ENCODE measurements around the gene EEF1A2. TPM values are rescaled to one million over a fixed set of nuclear protein-coding genes. Genes with fewer than 3 reads are reported as not detected.

EEF1A2 gene
- total and polyA plus RNA-seq, 2 experiments from 2014 or later, result 1.3 to 37.1 TPM

- Histone ChIP-seq H3F3A (replicated peaks; ENCODE audit: low read depth) (peaks cover under 1% of the 10 kb centered on the region; the same call in 1 of the 2 replicates), H3K79me2 (replicated peaks; ENCODE audit: insufficient read depth) (no peaks in the 10 kb centered on the region), H4K20me1 (replicated peaks; ENCODE audit: insufficient read depth) (no peaks in the 10 kb centered on the region), H3K4me2 (peak within 1 kb of the TSS; percentile 84), H3K27me3 (ENCODE audit: insufficient read depth) (no peaks in the 10 kb centered on the region), H3K27ac (ENCODE audit: low read depth) (no peak within 1 kb of the TSS), H3K36me3 (ENCODE audit: insufficient read depth) (no peaks in the 10 kb centered on the region), H3K4me1 (ENCODE audit: insufficient read depth) (no peaks in the 10 kb centered on the region), H3K4me3 (peak within 1 kb of the TSS; percentile 51; the same call in 1 of the 2 replicates), H2AFZ (peak within 1 kb of the TSS; percentile 96), H3K9me2 (ENCODE audit: insufficient read depth) (no peaks in the 10 kb centered on the region)
- H3K4me3 Mint-ChIP-seq, result peak within 1 kb of the TSS; percentile 60
- no peaks in the 10 kb centered on the region for H3K36me3 Mint-ChIP-seq (ENCODE audit: low read depth)
- DNase-seq (ENCODE audit: low spot score) (no peak), ATAC-seq (no peak)
- peaks cover 11% of the 10 kb centered on the region for H3K27me3 Mint-ChIP-seq (ENCODE audit: insufficient read depth, low read depth, poor library complexity)
- TF ChIP-seq EZH2phosphoT487 (IDR thresholded peaks at IDR 0.05; ENCODE audit: unreplicated experiment) (no peak), ZNF331 (CRISPR knock-in tag; IDR thresholded peaks at IDR 0.05; ENCODE audit: low read depth) (no peak), STAT1 (IDR thresholded peaks at IDR 0.05; ENCODE audit: unreplicated experiment) (no peak), EZH2 (IDR thresholded peaks at IDR 0.05; ENCODE audit: low read depth, unreplicated experiment) (no peak), REST (IDR thresholded peaks at IDR 0.05; ENCODE audit: unreplicated experiment) (no peak), POLR2AphosphoS5 (IDR thresholded peaks at IDR 0.05; ENCODE audit: low read depth) (no peak), ZNF114 (CRISPR knock-in tag; IDR thresholded peaks at IDR 0.05) (no peak), JUNB (IDR thresholded peaks at IDR 0.05; ENCODE audit: unreplicated experiment) (no peak), CREB1 (CRISPR knock-in tag; IDR thresholded peaks at IDR 0.05; ENCODE audit: low read depth) (no peak), ZNF462 (CRISPR knock-in tag; IDR thresholded peaks at IDR 0.05) (no peak)
- peaks cover 5% of the 10 kb centered on the region; the same call in 2 of the 3 replicates for H3K4me1 Mint-ChIP-seq
- H3K9me3 Mint-ChIP-seq, result no peaks in the 10 kb centered on the region
- H3K27ac Mint-ChIP-seq, result no peak within 1 kb of the TSS
These were observed 38.2 kb upstream of the EEF1A2 start, which contains the start of gene PTK6 for GRCh38 chr20:63536997-63537524. TSS of gene PTK6 (minus strand) at chr20:63537376. CDS start at chr20:63537314, 62 bp downstream.

Data from GM23338 (cell line).